Astrocyte of the hippocampus (primary cell): ENCODE data around the gene KRTAP17-1.
"Not testable (repeated sequence)": the region's sequence is repeated elsewhere in the genome, so short reads cannot be mapped to it uniquely, and the experiment has no call there.

Source experiments
- DNase-seq: peaks from one replicate; pipeline ENCODE4 v3.0.0; 2011; ENCODE audit warnings: low read depth, low spot score

Gene KRTAP17-1

DNA sequence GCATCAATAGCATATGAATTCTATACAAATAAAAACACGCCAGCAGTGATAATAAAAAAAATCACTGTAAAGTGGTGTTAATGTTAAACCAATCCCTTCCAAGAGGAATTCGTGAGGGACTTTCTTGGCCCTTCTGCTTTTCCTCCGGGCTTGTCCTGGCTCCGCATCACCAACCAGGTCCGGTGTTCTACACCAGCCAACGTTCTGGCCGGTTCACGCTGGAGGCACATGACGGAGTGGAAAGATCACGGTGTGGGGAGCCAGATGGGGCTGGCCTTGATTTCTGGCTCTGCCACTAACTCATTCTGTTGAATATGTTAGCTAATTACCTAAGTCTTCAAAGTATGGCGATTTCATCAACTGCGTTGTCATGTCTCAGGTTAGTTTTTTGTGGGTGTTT lies 11.4 kb downstream of the KRTAP17-1 start:
- no peak for DNase-seq

- no peak for DNase-seq
Observed at GRCh38 chr17:41302981-41303380, 12.5 kb downstream of the KRTAP17-1 start.

DNA sequence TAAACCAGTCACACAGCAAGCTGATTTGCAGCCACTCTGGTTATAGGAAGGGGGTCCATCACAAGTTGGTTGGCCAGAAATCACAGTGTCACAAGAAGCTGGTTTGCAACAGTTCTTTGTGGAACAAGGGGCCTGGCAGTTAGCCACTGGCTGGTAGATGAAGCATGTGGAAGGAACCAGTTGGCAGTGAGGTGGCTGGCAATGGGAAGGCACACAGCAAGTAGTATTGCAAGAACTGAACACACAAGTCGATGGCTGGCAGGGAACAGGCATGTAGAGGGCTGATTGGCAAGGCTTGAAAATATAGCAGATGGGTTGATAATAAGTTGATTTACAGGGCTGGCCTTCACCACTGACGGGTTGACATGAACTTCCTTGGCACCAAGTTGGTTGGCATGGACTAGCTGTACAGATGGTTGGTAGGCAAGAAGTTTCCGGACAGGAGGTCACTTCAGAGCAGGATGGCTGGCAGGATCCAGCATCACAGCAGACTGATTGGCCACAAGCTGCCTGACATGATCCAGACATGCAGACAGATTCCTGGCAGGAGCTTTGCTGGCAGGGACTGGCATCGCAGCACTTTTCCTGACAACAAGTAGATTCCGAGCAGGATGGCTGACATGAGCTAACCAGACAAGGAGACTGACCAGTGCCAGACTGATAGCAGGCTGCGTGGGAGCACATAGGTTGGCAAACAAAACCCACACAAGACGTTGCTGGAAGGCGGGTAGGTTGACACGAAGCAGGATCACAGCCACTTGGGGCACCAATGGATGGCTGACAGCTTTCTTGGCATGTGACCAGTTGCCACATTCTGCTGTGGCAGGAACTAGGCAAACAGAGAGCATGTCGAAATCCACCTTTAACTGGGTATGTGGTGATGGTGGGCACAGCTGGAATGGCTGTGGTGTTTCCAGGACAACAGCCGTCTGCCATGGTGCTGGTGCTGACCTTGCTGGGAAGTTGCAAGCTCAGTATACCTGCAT lies 13.3 kb downstream of the KRTAP17-1 start, which contains the start of gene KRTAP29-1:
Gene KRTAP29-1, minus strand, starts transcription at position 936 of the 986 bp plus-strand sequence. Its CDS starts 0 bp downstream, at position 936.
- no peak for DNase-seq

DNA sequence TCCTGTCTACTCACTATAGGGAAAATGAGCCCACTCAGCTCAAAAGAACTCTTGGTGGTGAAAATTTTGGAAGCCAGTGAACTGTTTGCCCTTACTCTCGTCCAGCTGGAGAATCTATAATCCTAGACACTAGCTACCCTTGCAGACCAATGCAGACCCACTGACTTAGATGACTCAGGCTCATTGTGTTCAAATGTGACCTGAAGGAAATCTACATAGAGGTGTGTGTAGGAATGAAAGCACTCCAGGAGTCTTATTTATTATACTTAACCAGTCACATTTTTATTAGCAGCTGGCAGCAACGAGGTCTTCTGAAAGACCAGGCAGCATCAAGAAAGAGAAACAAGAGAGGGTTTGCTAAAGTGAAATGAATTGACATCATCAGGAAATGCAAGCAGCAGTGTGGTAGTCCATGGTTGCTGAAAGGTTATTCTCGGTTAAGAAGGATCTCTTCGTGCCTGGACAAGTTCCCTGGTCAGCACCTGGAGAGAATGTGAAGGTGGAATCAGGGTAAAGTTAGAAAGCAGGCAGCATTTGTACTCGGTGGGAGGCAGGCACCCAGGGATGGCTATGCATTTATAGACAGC lies 14.2 kb downstream of the KRTAP17-1 start:
- no peak for DNase-seq

- DNase-seq: no peak
Observed at GRCh38 chr17:41298458-41299135, 16.9 kb downstream of the KRTAP17-1 start.

- DNase-seq: no peak
Observed at GRCh38 chr17:41296846-41297245, 18.7 kb downstream of the KRTAP17-1 start.

- no peak for DNase-seq
Observed at GRCh38 chr17:41294016-41294415, 21.5 kb downstream of the KRTAP17-1 start.

GRCh38 chr17:41287050-41287449 lies 28.5 kb downstream of the KRTAP17-1 start:
- no peak for DNase-seq

- DNase-seq: no peak
Observed at GRCh38 chr17:41284546-41284945, 31.0 kb downstream of the KRTAP17-1 start.

GRCh38 chr17:41284043-41284442 lies 31.5 kb downstream of the KRTAP17-1 start:
- no peak for DNase-seq

DNA sequence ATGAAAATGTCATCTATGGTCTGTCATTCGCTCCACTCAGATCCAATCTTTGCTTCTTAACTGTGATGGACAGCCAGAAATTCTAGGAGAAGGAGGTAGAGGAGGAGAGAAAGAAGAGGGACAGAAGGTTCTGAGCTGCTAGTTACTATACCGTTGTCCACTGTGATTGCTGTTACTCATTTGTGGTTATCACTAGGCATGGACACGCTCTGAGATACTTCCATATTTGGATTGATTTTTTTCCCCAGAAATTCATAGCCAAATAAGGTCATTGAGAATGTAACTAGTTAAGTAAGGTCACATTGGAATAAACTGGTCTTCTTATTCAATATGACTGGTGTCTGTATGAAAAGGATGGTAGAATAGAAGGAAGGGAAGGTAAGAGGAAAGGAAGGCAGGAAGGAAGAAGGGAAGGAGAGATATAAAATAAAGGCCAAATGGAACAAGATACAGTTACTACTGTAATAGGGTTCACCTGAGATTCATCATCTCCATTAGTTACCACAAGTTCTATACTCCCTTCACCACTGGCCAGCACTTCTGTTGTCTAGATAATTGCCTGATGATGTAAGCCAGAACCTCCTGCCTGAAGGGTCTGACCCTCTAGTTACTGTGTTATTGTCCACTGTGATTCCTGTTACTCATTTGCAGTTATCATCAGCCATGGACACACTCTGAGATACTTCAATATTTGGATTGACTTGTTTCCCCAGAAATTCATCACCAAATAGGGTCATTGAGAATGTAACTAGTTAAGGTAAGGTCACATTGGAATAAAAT lies 37.1 kb downstream of the KRTAP17-1 start:
- no peak for DNase-seq

DNA sequence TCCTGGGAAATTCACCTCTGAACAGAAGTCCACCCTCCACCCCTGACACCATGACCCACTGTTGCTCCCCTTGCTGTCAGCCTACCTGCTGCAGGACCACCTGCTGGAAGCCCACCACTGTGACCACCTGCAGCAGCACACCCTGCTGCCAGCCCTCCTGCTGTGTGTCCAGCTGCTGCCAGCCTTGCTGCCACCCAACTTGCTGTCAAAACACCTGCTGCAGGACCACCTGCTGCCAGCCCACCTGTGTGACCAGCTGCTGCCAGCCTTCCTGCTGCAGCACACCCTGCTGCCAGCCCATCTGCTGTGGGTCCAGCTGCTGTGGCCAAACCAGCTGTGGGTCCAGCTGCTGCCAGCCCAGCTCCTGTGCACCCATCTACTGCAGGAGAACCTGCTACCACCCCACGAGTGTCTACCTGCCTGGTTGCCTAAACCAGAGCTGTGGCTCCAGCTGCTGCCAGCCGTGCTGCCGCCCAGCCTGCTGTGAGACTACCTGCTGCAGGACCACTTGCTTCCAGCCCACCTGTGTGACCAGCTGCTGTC lies 39.8 kb downstream of the KRTAP17-1 start, which contains the start of gene KRTAP9-7:
Gene KRTAP9-7, plus strand, starts transcription at position 51 of the 543 bp plus-strand sequence. Its CDS starts 0 bp downstream, at position 51.
- DNase-seq: not testable (repeated sequence)

GRCh38 chr17:41271858-41272257 lies 43.7 kb downstream of the KRTAP17-1 start:
- DNase-seq: no peak

- DNase-seq: not testable (repeated sequence)
Observed at GRCh38 chr17:41271323-41271722, 44.2 kb downstream of the KRTAP17-1 start.

DNA sequence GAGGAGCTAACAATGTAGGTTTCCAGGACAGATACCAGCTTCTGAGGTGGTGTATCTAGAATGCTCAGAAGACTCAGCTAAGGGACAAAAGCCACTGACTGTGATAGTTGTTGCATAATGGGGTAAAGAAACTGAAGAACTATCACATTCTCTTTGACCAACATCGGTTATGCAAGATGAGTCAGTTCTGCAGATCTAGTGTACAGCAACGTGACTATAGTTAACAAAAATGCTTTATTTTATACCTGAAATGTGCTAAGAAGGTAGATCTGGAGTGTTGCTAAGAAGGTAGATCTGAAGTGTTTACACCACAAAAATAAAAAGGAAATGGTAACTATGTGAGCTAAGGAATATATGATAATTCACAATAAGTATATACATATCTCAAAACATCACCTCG lies 47.8 kb downstream of the KRTAP17-1 start:
- no peak for DNase-seq

DNA sequence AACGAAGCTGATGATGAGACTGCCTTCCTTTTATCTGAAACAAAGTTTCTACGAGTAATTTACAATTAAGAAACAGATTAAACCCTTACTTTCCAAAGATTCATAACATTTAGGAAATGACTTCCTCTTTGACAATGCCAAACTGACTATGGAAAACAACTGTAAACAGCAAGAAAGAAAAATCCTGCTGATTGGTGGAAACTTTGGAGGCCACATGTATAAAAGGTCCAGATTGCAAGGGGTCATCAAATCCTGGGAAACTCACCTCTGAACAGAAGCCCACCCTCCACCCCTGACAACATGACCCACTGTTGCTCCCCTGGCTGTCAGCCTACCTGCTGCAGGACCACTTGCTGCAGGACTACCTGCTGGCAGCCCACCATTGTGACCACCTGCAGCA lies 50.4 kb downstream of the KRTAP17-1 start, which contains the start of gene KRTAP9-6:
Gene KRTAP9-6, plus strand, starts transcription at position 301 of the 400 bp plus-strand sequence. Its CDS starts 0 bp downstream, at position 301.
- no peak for DNase-seq
